Muscle of leg (tissue), 11 donors: Measurements from ENCODE around the gene DCHS2. TPM values are rescaled to one million over a fixed set of nuclear protein-coding genes. Genes with fewer than 3 reads are reported as not detected.

Experiments used
- DNase-seq: peaks from one replicate; pipeline ENCODE4 v3.0.0; 2013
- H3K27ac ChIP-seq: one replicate; pipeline ENCODE4 v1.5.1; 2013; ENCODE audit warnings: mild to moderate bottlenecking, low read length, control low read depth
- H3K27me3 ChIP-seq: one replicate; pipeline ENCODE4 v1.6.1; 2013; ENCODE audit warnings: low read length; ENCODE audit not compliant: control insufficient read depth, insufficient read depth
- H3K36me3 ChIP-seq: one replicate; pipeline ENCODE4 v1.6.1; 2013; ENCODE audit warnings: low read length; ENCODE audit not compliant: control insufficient read depth, insufficient read depth
- H3K4me1 ChIP-seq: one replicate; pipeline ENCODE4 v1.6.1; 2013; ENCODE audit warnings: low read length; ENCODE audit not compliant: control insufficient read depth, insufficient read depth
- H3K4me3 ChIP-seq: one replicate; pipeline ENCODE4 v1.5.1; 2013; ENCODE audit warnings: low read length, control low read depth
- H3K9me3 ChIP-seq: replicated peaks from 2 replicates; pipeline ENCODE4 v1.6.1; 2013; ENCODE audit warnings: low read depth, low read length; ENCODE audit not compliant: control insufficient read depth
- WGBS: methylation state at CpG from one replicate; pipeline ENCODE4 v1.1.5; 2013; ENCODE audit warnings: missing lambda C conversion rate; ENCODE audit not compliant: insufficient coverage; 5-methylcytosine and 5-hydroxymethylcytosine counted together
- polyA plus RNA-seq, 8 donors: library from polyadenylated mRNA; unstranded; fragments of 120-200 nt; gene quantifications; one replicate each; pipeline versions ENCODE4 v1.2.1 to v1.2.3, GENCODE V29; 2013; ENCODE audit warnings: inconsistent platforms in 1 of 8, low replicate concordance in 1 of 8; ENCODE audit not compliant: insufficient read length in 8 of 8, insufficient read depth in 1 of 8
- total RNA-seq: library from RNA; stranded (reverse); fragments of 120-200 nt; gene quantifications from one replicate; pipeline ENCODE4 v1.2.4, GENCODE V29; 2013

Gene DCHS2
- total and polyA plus RNA-seq, 9 donors: 5.5 to 22.9 (median 16.9) TPM

- no peaks in the 10 kb centered on the region for H3K36me3 ChIP-seq
- DNase-seq: peak; percentile 58
- H3K27me3 ChIP-seq: no peaks in the 10 kb centered on the region
- no peaks in the 10 kb centered on the region for H3K4me1 ChIP-seq
- WGBS: no CpG with 5 or more reads among the region's 7 CpGs
- no peak overlapping the region for H3K4me3 ChIP-seq
- no peaks in the 10 kb centered on the region for H3K9me3 ChIP-seq
- peak overlapping the region; percentile 16 for H3K27ac ChIP-seq
Measured at GRCh38 chr4:154364066-154364845, 127.3 kb downstream of the DCHS2 start.

- no peaks in the 10 kb centered on the region for H3K4me1 ChIP-seq
- WGBS: no CpG with 5 or more reads among the region's 4 CpGs
- DNase-seq: no peak
- no peaks in the 10 kb centered on the region for H3K36me3 ChIP-seq
- no peak overlapping the region for H3K4me3 ChIP-seq
- H3K27me3 ChIP-seq: no peaks in the 10 kb centered on the region
- H3K27ac ChIP-seq: no peak overlapping the region
- no peaks in the 10 kb centered on the region for H3K9me3 ChIP-seq
Measured at GRCh38 chr4:154361450-154361849, 130.1 kb downstream of the DCHS2 start.

GRCh38 chr4:154360491-154360890, 131.1 kb downstream of the DCHS2 start:
- no peak overlapping the region for H3K4me3 ChIP-seq
- DNase-seq: no peak
- H3K27ac ChIP-seq: no peak overlapping the region
- no peaks in the 10 kb centered on the region for H3K9me3 ChIP-seq
- H3K4me1 ChIP-seq: no peaks in the 10 kb centered on the region
- no CpG with 5 or more reads among the region's 2 CpGs for whole genome bisulfite sequencing
- H3K27me3 ChIP-seq: no peaks in the 10 kb centered on the region
- H3K36me3 ChIP-seq: no peaks in the 10 kb centered on the region

- DNase-seq: no peak
- Histone ChIP-seq H3K27me3 (no peaks in the 10 kb centered on the region), H3K4me3 (no peak overlapping the region), H3K36me3 (no peaks in the 10 kb centered on the region), H3K9me3 (no peaks in the 10 kb centered on the region), H3K27ac (no peak overlapping the region), H3K4me1 (no peaks in the 10 kb centered on the region)
Measured at GRCh38 chr4:154354883-154355282, 136.7 kb downstream of the DCHS2 start.

- no CpG with 5 or more reads among the region's 2 CpGs for WGBS
- Histone ChIP-seq H3K4me3 (no peak overlapping the region), H3K27me3 (no peaks in the 10 kb centered on the region), H3K9me3 (no peaks in the 10 kb centered on the region), H3K4me1 (no peaks in the 10 kb centered on the region), H3K36me3 (no peaks in the 10 kb centered on the region), H3K27ac (no peak overlapping the region)
- DNase-seq: no peak
Measured at GRCh38 chr4:154349829-154350228, 141.8 kb downstream of the DCHS2 start.

- WGBS: 86% methylated on average over 2 of the region's 3 CpGs
- Histone ChIP-seq H3K27ac (no peak overlapping the region), H3K27me3 (no peaks in the 10 kb centered on the region), H3K4me1 (no peaks in the 10 kb centered on the region), H3K4me3 (no peak overlapping the region), H3K36me3 (no peaks in the 10 kb centered on the region), H3K9me3 (no peaks in the 10 kb centered on the region)
- DNase-seq: no peak
Measured at GRCh38 chr4:154348657-154349056, 142.9 kb downstream of the DCHS2 start.

- Histone ChIP-seq H3K4me1 (no peaks in the 10 kb centered on the region), H3K27me3 (no peaks in the 10 kb centered on the region), H3K9me3 (no peaks in the 10 kb centered on the region), H3K27ac (no peak overlapping the region), H3K4me3 (no peak overlapping the region), H3K36me3 (no peaks in the 10 kb centered on the region)
- WGBS: no CpG with 5 or more reads among the region's 1 CpG
- DNase-seq: no peak
Measured at GRCh38 chr4:154345359-154345758, 146.2 kb downstream of the DCHS2 start.

GRCh38 chr4:154344686-154345085, 146.9 kb downstream of the DCHS2 start:
- no peaks in the 10 kb centered on the region for H3K9me3 ChIP-seq
- no peak overlapping the region for H3K4me3 ChIP-seq
- 81% methylated on average over 6 of the region's 6 CpGs for WGBS
- no peaks in the 10 kb centered on the region for H3K36me3 ChIP-seq
- no peaks in the 10 kb centered on the region for H3K27me3 ChIP-seq
- no peaks in the 10 kb centered on the region for H3K4me1 ChIP-seq
- DNase-seq: no peak
- no peak overlapping the region for H3K27ac ChIP-seq

- Histone ChIP-seq H3K9me3 (no peaks in the 10 kb centered on the region), H3K4me1 (no peaks in the 10 kb centered on the region), H3K27ac (no peak overlapping the region), H3K27me3 (no peaks in the 10 kb centered on the region), H3K36me3 (no peaks in the 10 kb centered on the region), H3K4me3 (no peak overlapping the region)
- DNase-seq: no peak
- 83% methylated on average over 1 of the region's 3 CpGs for WGBS
Measured at GRCh38 chr4:154343651-154344050, 147.9 kb downstream of the DCHS2 start.

- Histone ChIP-seq H3K27me3 (no peaks in the 10 kb centered on the region), H3K36me3 (no peaks in the 10 kb centered on the region), H3K4me1 (no peaks in the 10 kb centered on the region), H3K9me3 (no peaks in the 10 kb centered on the region), H3K4me3 (no peak overlapping the region), H3K27ac (no peak overlapping the region)
- DNase-seq: no peak
- WGBS: 100% methylated on average over 1 of the region's 3 CpGs
Measured at GRCh38 chr4:154341448-154341847, 150.2 kb downstream of the DCHS2 start.

GRCh38 chr4:154335588-154335987, 156.0 kb downstream of the DCHS2 start:
- Histone ChIP-seq H3K36me3 (no peaks in the 10 kb centered on the region), H3K4me1 (peaks cover 9% of the 10 kb centered on the region), H3K27ac (no peak overlapping the region), H3K9me3 (no peaks in the 10 kb centered on the region), H3K27me3 (peaks cover 14% of the 10 kb centered on the region), H3K4me3 (no peak overlapping the region)
- DNase-seq: no peak
- 100% methylated on average over 1 of the region's 2 CpGs for WGBS
